Activated CD4-positive, alpha-beta memory T cell treated with anti-CD3 and anti-CD28 coated beads, Interleukin-2, amount 10 ng/mL, durations not matched to agents 7 days and 5 days (primary cell): ENCODE data around the gene PPM1G. TPM values are rescaled to one million over a fixed set of nuclear protein-coding genes. Genes with fewer than 3 reads are reported as not detected.

Experiments
- CTCF ChIA-PET: fragments of 350-600 bp; sonication (Branson Sonifier 250); formaldehyde crosslinking; loops from one replicate; lab custom pipeline; 2021; ENCODE audit warnings: antibody characterized with exemption, inconsistent platforms; lab: Charles Lee
- POLR2A ChIA-PET: fragments of 350-600 bp; sonication (Branson Sonifier 250); formaldehyde crosslinking; loops from one replicate; lab custom pipeline; 2021; ENCODE audit warnings: antibody characterized with exemption; lab: Charles Lee
- DNase-seq: peaks from one replicate; pipeline ENCODE4 v3.0.0-alpha.2; 2020
- H3K27ac Mint-ChIP-seq: one replicate; pipeline ENCODE4 v1.8.0; 2021; ENCODE audit warnings: mild to moderate bottlenecking, mixed read lengths
- H3K27me3 Mint-ChIP-seq: one replicate; pipeline ENCODE4 v1.8.0; 2021; ENCODE audit warnings: mixed read lengths
- H3K36me3 Mint-ChIP-seq: one replicate; pipeline ENCODE4 v1.8.0; 2021; ENCODE audit warnings: low read depth, mixed read lengths
- H3K4me1 Mint-ChIP-seq: one replicate; pipeline ENCODE4 v1.8.0; 2021; ENCODE audit warnings: mixed read lengths
- H3K4me3 Mint-ChIP-seq: one replicate; pipeline ENCODE4 v1.8.0; 2021; ENCODE audit warnings: mild to moderate bottlenecking, mixed read lengths
- H3K9me3 Mint-ChIP-seq: one replicate; pipeline ENCODE4 v1.8.0; 2021; ENCODE audit warnings: mixed read lengths
- total RNA-seq, 2 experiments: library from RNA; stranded (reverse); gene quantifications; one replicate each; pipeline ENCODE4 v1.2.3, GENCODE V29; 2021

PPM1G gene
- 100 to 1,000 TPM; 119 to 122 TPM for total RNA-seq

GRCh38 chr2:27409321-27410073 lies at the start of gene PPM1G:
TSS of gene PPM1G (minus strand) at chr2:27409591. CDS start at chr2:27409422, 169 bp downstream.
- Mint-ChIP-seq H3K27ac (peak within 1 kb of the TSS; percentile 74), H3K27me3 (peaks cover 4% of the 10 kb centered on the region), H3K36me3 (peaks cover 29% of the 10 kb centered on the region), H3K4me3 (peak within 1 kb of the TSS; percentile 82), H3K9me3 (no peaks in the 10 kb centered on the region), H3K4me1 (peaks cover 45% of the 10 kb centered on the region)
- POLR2A ChIA-PET = interaction anchor here (0.7 to 6.3 kb wide), 22 partner anchors 8 to 1164 kb away, joined by 3 to 155 read pairs (median 6); partner anchors contain the start of genes AGBL5, CCDC121, EIF2B4 and GPN1
- DNase-seq = peak; percentile 97
- CTCF ChIA-PET = interaction anchor here (0.8 to 4.3 kb wide), 9 partner anchors 10 to 310 kb away, joined by 3 to 33 read pairs (median 6); partner anchors contain the start of gene NRBP1

DNA sequence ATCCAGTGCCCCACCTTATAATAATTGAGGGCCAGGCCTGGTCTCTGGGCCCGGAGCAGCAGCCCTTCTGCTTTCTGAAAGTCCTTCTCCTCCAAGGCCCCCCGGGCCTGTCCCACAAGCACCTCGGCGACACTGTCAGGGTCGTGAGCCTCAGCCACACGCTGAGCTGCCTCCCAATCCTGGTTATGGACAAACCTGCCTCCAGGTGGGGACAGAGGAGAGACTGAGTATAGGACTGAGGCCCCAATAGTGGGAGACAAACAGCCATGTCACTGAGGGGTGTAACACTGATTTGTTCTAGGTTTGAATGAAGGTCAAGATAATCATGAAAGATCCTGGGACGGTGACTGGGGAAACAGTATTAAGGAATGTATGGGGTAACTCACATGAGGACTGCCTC lies 44.6 kb upstream of the PPM1G start:
- CTCF ChIA-PET = interaction anchor here (1.0 kb wide), 1 partner anchor 10 kb away, joined by 3 read pairs; no protein-coding TSS in a partner anchor
- no peak overlapping the region for H3K4me3 Mint-ChIP-seq
- POLR2A ChIA-PET = no interaction called here
- H3K4me1 Mint-ChIP-seq = peaks cover 3% of the 10 kb centered on the region
- DNase-seq = no peak
- no peak overlapping the region for H3K27ac Mint-ChIP-seq
- H3K36me3 Mint-ChIP-seq = no peaks in the 10 kb centered on the region
- H3K9me3 Mint-ChIP-seq = no peaks in the 10 kb centered on the region
- no peaks in the 10 kb centered on the region for H3K27me3 Mint-ChIP-seq

DNA sequence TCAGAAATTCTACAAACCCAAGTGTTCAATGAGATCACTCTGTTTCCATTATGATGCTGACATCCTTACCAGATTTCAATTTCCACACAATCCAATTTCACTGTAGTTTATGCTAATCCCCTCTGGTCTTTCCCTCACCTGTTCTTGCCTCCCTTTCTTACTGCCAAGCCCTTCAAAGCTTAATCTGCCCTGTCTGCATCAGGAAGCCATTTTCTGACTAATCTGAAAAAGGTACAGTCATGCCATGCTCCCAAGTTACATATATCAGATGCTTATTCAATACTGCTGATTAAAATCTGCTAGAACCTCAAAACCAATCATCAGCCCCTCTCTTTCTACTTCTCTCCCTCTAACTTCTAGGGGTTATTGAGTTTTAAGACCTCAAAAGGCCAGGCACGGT lies 41.7 kb upstream of the PPM1G start:
- ChIA-PET CTCF (no interaction called here), POLR2A (no interaction called here)
- peaks cover 6% of the 10 kb centered on the region for H3K4me1 Mint-ChIP-seq
- no peak for DNase-seq
- no peaks in the 10 kb centered on the region for H3K27me3 Mint-ChIP-seq
- no peaks in the 10 kb centered on the region for H3K9me3 Mint-ChIP-seq
- H3K36me3 Mint-ChIP-seq = no peaks in the 10 kb centered on the region
- no peak overlapping the region for H3K4me3 Mint-ChIP-seq
- no peak overlapping the region for H3K27ac Mint-ChIP-seq

- POLR2A ChIA-PET = interaction anchor here (1.3 kb wide), 1 partner anchor 19 kb away, joined by 3 read pairs; no protein-coding TSS in a partner anchor
- Mint-ChIP-seq H3K27me3 (no peaks in the 10 kb centered on the region), H3K4me1 (peaks cover 12% of the 10 kb centered on the region), H3K9me3 (no peaks in the 10 kb centered on the region), H3K27ac (no peak overlapping the region), H3K4me3 (no peak overlapping the region), H3K36me3 (peaks cover 5% of the 10 kb centered on the region)
- DNase-seq = no peak
- CTCF ChIA-PET = interaction anchor here (1.5 kb wide), 1 partner anchor 235 kb away, joined by 3 read pairs; no protein-coding TSS in a partner anchor
Measured at GRCh38 chr2:27448381-27448780, 39.0 kb upstream of the PPM1G start.

DNA sequence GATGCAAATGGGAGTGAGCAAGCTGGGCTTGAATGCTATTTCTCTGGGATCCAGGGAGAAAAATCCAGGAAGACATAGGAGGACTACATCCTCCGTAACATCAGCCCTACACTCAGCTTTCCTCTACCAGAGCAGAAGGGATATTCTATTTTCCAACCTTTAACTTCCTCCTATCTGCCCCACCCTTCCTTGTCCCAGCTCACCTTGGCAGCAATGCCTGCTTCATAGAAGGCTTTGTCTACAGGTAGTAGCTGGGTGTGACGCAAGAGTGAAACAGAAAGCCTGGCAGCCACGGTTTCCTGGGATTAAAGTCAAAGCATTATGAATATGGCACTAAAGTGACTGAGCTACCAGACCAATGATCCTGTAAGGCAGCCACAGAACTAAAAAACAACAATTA lies 36.7 kb upstream of the PPM1G start:
- Mint-ChIP-seq H3K27me3 (no peaks in the 10 kb centered on the region), H3K36me3 (peaks cover 20% of the 10 kb centered on the region), H3K4me1 (peaks cover 11% of the 10 kb centered on the region), H3K4me3 (no peak overlapping the region), H3K9me3 (no peaks in the 10 kb centered on the region), H3K27ac (no peak overlapping the region)
- POLR2A ChIA-PET = interaction anchor here (0.6 kb wide), 1 partner anchor 18 kb away, joined by 3 read pairs; no protein-coding TSS in a partner anchor
- CTCF ChIA-PET = interaction anchor here (0.7 kb wide), 1 partner anchor 166 kb away, joined by 3 read pairs; no protein-coding TSS in a partner anchor
- no peak for DNase-seq

DNA sequence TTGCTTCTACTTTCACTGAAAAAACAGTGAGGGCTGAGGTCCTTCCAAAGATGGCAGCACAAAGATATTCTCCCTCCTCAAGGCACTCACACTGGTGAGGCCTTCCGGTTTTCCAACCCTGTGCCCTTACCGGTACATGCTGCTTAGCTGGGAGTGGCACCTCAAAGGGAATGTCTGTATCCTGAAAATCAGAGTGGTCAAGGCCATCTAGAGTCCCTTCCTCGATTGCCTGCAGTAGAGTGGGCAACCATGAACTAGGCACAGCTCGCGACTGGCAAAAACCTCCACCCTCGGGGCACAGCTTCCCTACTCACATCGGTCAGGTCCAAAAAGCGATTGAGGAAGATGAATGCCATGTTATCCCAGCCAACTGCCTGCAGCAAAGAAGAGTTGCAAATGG lies 36.2 kb upstream of the PPM1G start:
- POLR2A ChIA-PET = interaction anchor here (0.6 kb wide), 1 partner anchor 18 kb away, joined by 3 read pairs; no protein-coding TSS in a partner anchor
- DNase-seq = no peak
- CTCF ChIA-PET = interaction anchor here (0.7 kb wide), 1 partner anchor 166 kb away, joined by 3 read pairs; no protein-coding TSS in a partner anchor
- Mint-ChIP-seq H3K4me3 (no peak overlapping the region), H3K27me3 (no peaks in the 10 kb centered on the region), H3K36me3 (peaks cover 25% of the 10 kb centered on the region), H3K4me1 (peaks cover 10% of the 10 kb centered on the region), H3K27ac (no peak overlapping the region), H3K9me3 (no peaks in the 10 kb centered on the region)

GRCh38 chr2:27445155-27445554 lies 35.8 kb upstream of the PPM1G start:
- Mint-ChIP-seq H3K27me3 (no peaks in the 10 kb centered on the region), H3K9me3 (no peaks in the 10 kb centered on the region), H3K4me3 (no peak overlapping the region), H3K27ac (no peak overlapping the region), H3K36me3 (peaks cover 29% of the 10 kb centered on the region), H3K4me1 (peaks cover 10% of the 10 kb centered on the region)
- ChIA-PET POLR2A (no interaction called here), CTCF (no interaction called here)
- no peak for DNase-seq

DNA sequence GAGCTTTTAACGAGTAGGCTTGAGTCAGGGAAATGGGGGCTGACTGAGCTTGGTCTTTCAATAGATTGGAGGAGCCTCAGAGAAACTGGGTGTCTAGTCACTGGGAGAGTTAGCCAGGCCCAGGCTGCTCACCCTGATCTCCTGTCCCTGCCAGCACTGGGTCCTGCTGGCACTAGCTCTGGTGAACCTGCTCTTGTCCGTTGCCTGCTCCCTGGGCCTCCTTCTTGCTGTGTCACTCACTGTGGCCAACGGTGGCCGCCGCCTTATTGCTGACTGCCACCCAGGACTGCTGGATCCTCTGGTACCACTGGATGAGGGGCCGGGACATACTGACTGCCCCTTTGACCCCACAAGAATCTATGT lies 33.5 kb upstream of the PPM1G start:
- ChIA-PET POLR2A (interaction anchor here (0.6 kb wide), 1 partner anchor 33 kb away, joined by 3 read pairs; the partner anchor contains the start of gene PPM1G), CTCF (no interaction called here)
- H3K27ac Mint-ChIP-seq = no peak overlapping the region
- no peak for DNase-seq
- H3K4me1 Mint-ChIP-seq = peaks cover 9% of the 10 kb centered on the region
- H3K36me3 Mint-ChIP-seq = peaks cover 45% of the 10 kb centered on the region
- no peak overlapping the region for H3K4me3 Mint-ChIP-seq
- H3K27me3 Mint-ChIP-seq = no peaks in the 10 kb centered on the region
- H3K9me3 Mint-ChIP-seq = no peaks in the 10 kb centered on the region

DNA sequence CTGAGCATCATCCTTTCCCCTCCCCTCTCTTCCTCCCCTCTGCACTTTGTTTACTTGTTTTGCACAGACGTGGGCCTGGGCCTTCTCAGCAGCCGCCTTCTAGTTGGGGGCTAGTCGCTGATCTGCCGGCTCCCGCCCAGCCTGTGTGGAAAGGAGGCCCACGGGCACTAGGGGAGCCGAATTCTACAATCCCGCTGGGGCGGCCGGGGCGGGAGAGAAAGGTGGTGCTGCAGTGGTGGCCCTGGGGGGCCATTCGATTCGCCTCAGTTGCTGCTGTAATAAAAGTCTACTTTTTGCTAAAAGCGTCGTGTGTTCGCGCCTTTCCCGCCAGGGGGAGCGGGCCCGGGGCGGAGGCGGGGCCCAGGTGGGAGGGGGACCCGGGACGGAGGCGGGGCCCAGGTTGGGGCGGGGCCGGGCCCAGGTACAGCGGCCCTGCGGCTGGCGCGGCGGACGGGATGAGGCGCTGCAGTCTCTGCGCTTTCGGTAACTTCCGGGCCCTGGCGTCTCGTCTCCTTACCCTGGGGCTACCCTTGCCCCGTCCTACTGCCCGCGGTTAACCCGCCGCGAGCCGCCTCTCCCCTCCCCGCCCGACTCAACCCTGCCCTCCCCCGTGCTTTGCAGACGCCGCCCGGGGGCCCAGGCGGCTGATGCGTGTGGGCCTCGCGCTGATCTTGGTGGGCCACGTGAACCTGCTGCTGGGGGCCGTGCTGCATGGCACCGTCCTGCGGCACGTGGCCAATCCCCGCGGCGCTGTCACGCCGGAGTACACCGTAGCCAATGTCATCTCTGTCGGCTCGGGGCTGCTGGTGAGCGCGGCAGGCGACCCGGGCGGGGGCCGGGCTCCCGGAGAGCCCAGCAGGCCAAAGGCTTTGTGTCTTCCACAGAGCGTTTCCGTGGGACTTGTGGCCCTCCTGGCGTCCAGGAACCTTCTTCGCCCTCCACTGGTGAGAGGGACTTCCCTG lies 32.8 kb upstream of the PPM1G start, which contains the start of gene KRTCAP3:
Gene KRTCAP3, plus strand, starts transcription at position 424 of the 962 bp plus-strand sequence. Its CDS starts 32 bp downstream, at position 456.
- Mint-ChIP-seq H3K36me3 (peaks cover 47% of the 10 kb centered on the region), H3K27me3 (no peaks in the 10 kb centered on the region), H3K27ac (no peak within 1 kb of the TSS), H3K4me3 (no peak within 1 kb of the TSS), H3K9me3 (no peaks in the 10 kb centered on the region), H3K4me1 (peaks cover 9% of the 10 kb centered on the region)
- CTCF ChIA-PET = interaction anchor here (1.3 kb wide), 1 partner anchor 12 kb away, joined by 3 read pairs; no protein-coding TSS in a partner anchor
- POLR2A ChIA-PET = interaction anchor here (0.5 to 0.8 kb wide), 3 partner anchors 13 to 62 kb away, joined by 3 to 4 read pairs (median 3); partner anchors contain the start of genes PPM1G and ZNF513
- peak; percentile 25 for DNase-seq

DNA sequence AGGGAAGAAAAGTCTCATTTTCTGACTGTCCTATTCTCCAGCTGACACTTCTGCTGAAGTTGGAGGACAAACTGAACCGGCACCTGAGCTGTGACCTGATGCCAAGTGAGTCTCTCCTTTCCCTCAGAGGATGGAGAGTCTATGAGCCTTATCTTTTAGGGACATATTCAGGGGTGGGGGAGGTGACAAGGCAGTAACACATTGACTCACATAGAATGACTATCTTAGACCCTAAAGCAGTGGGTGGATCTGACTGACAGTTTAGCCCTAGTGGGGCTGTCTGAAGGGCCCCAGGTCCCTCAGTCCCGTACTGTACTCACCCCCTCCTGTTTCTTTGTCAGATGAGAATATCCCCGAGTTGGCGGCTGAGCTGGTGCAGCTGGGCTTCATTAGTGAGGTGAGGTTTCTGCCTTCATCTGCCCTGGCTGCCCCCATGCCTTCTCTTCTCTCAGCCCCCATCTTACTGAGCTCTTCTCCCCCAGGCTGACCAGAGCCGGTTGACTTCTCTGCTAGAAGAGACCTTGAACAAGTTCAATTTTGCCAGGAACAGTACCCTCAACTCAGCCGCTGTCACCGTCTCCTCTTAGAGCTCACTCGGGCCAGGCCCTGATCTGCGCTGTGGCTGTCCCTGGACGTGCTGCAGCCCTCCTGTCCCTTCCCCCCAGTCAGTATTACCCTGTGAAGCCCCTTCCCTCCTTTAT lies 32.0 kb upstream of the PPM1G start:
- H3K36me3 Mint-ChIP-seq = peaks cover 55% of the 10 kb centered on the region
- CTCF ChIA-PET = interaction anchor here (1.3 kb wide), 1 partner anchor 11 kb away, joined by 3 read pairs; no protein-coding TSS in a partner anchor
- H3K9me3 Mint-ChIP-seq = no peaks in the 10 kb centered on the region
- DNase-seq = no peak
- POLR2A ChIA-PET = interaction anchor here (0.5 to 1.2 kb wide), 3 partner anchors 12 to 61 kb away, joined by 3 to 4 read pairs (median 3); partner anchors contain the start of gene ZNF513
- H3K27ac Mint-ChIP-seq = no peak overlapping the region
- H3K4me3 Mint-ChIP-seq = no peak overlapping the region
- H3K27me3 Mint-ChIP-seq = no peaks in the 10 kb centered on the region
- H3K4me1 Mint-ChIP-seq = peaks cover 9% of the 10 kb centered on the region

- Mint-ChIP-seq H3K36me3 (peaks cover 70% of the 10 kb centered on the region), H3K4me3 (no peak overlapping the region), H3K9me3 (no peaks in the 10 kb centered on the region), H3K27ac (peak overlapping the region; percentile 11), H3K4me1 (peaks cover 10% of the 10 kb centered on the region), H3K27me3 (no peaks in the 10 kb centered on the region)
- CTCF ChIA-PET = no interaction called here
- POLR2A ChIA-PET = no interaction called here
- no peak for DNase-seq
Measured at GRCh38 chr2:27435628-27436027, 26.2 kb upstream of the PPM1G start.
